Measurements from ENCODE around the gene HHATL. TPM values are rescaled to one million over a fixed set of nuclear protein-coding genes. Genes with fewer than 3 reads are reported as not detected.

The HHATL gene
- total RNA-seq: 1 to 10 TPM in 1 of 2 donors, under 1 TPM in 1; 0.29 to 1.0 TPM
- polyA plus RNA-seq (ENCODE audit: insufficient read length in 6 of 6): 1 to 10 TPM in 3 of 6 donors, under 1 TPM in 2, not detected in 1; 0.36 to 1.3 (median 1.0) TPM
- long read RNA-seq, donor 1, partial matches to known transcripts: 0 of 1 reads
- long read RNA-seq, donor 1, other reads (novel, unspliced or antisense): 0 of 1 reads
- long read RNA-seq, donor 2: 0 reads
- long read RNA-seq, donor 3: 0 reads
- long read RNA-seq, donor 4: 0 reads
- long read RNA-seq, donor 5: 0 reads
- long read RNA-seq, donor 6: 0 reads
- long read RNA-seq, donor 7: 0 reads
- long read RNA-seq, donor 8: 0 reads
- long read RNA-seq, donor 9: 0 reads
- long read RNA-seq, donor 10, partial matches to known transcripts: 0 of 1 reads
- long read RNA-seq, donor 10, other reads (novel, unspliced or antisense): 0 of 1 reads
- long read RNA-seq, donor 11: 0 reads
- long read RNA-seq, donor 12: 0 reads

GRCh38 chr3:42702066-42702951 lies at the start of gene HHATL:
TSS of gene HHATL (minus strand) at chr3:42702798. CDS start at chr3:42700826, 1,972 bp downstream.
- peak in 1 of 4 donors; percentile 54 for DNase-seq
- Histone ChIP-seq H3K9me3 (no peaks in the 10 kb centered on the region), H3K27me3 (peaks cover 0 to 10% of the 10 kb centered on the region in 2 donors), H3K36me3 (no peaks in the 10 kb centered on the region), H3K27ac (no peak within 1 kb of the TSS), H3K4me3 (no peak within 1 kb of the TSS), H3K4me1 (no peaks in the 10 kb centered on the region)
- intact Hi-C loops (cut with DNase I): no loop called here
- TF ChIP-seq CTCF (IDR thresholded peaks at IDR 0.05): no peak
- ATAC-seq: no peak

- TF ChIP-seq CTCF (IDR thresholded peaks at IDR 0.05): no peak
- ATAC-seq (no peak), DNase-seq (peak in 1 of 4 donors; percentile 31)
- no peak overlapping the region for H3K4me3 ChIP-seq
- H3K27me3 ChIP-seq: no peaks in the 10 kb centered on the region
- intact Hi-C loops (cut with DNase I): no loop called here
- peaks cover 0 to 13% of the 10 kb centered on the region in 2 donors for H3K4me1 ChIP-seq
- H3K36me3 ChIP-seq: no peaks in the 10 kb centered on the region
- no peaks in the 10 kb centered on the region for H3K9me3 ChIP-seq
- H3K27ac ChIP-seq: no peak overlapping the region
These were observed 49.0 kb upstream of the HHATL start for GRCh38 chr3:42751609-42752008.

GRCh38 chr3:42750834-42751233 lies 48.2 kb upstream of the HHATL start:
- H3K4me3 ChIP-seq: no peak overlapping the region
- H3K4me1 ChIP-seq: peaks cover 0 to 14% of the 10 kb centered on the region in 2 donors
- DNase-seq (peak in 1 of 4 donors; percentile 11), ATAC-seq (no peak)
- TF ChIP-seq CTCF (IDR thresholded peaks at IDR 0.05): no peak
- H3K27ac ChIP-seq: no peak overlapping the region
- H3K9me3 ChIP-seq: no peaks in the 10 kb centered on the region
- no peaks in the 10 kb centered on the region for H3K36me3 ChIP-seq
- intact Hi-C loops (cut with DNase I): no loop called here
- no peaks in the 10 kb centered on the region for H3K27me3 ChIP-seq

GRCh38 chr3:42749753-42750231 lies 47.2 kb upstream of the HHATL start:
- no peak overlapping the region for H3K27ac ChIP-seq
- H3K27me3 ChIP-seq: no peaks in the 10 kb centered on the region
- peaks cover 0 to 14% of the 10 kb centered on the region in 2 donors for H3K4me1 ChIP-seq
- peak in 1 of 2 donors; percentile 15 for TF ChIP-seq CTCF (IDR thresholded peaks at IDR 0.05)
- ATAC-seq (no peak), DNase-seq (peak in 1 of 4 donors; percentile 31)
- H3K36me3 ChIP-seq: no peaks in the 10 kb centered on the region
- H3K9me3 ChIP-seq: no peaks in the 10 kb centered on the region
- H3K4me3 ChIP-seq: no peak overlapping the region
- intact Hi-C loops (cut with DNase I): loop anchor here in 1 of 2 donors (10.0 kb wide), 1 partner anchor 185 kb away; no protein-coding TSS in a partner anchor
